ENCODE data around the gene TSPAN7.

DNA sequence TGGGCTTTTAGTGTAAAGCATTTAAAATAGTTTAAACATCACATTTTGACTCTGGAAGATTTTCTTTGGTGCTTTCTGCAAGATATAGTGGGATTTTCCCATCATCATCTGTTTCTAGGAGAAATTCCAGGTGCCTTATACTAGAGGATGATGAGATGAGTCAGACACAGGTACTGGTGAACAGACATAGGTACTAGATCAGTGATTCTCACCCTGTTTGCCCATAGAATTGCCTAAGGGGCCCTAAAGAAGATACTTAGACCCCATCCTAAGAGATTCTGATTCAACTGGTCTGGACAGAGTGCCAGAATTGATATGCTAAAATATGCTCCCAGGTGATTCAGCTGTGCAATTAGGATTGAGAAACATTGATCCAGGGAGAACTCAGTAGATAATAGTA lies 9.7 kb downstream of the TSPAN7 start:
- TF ChIP-seq, protein P1, sequence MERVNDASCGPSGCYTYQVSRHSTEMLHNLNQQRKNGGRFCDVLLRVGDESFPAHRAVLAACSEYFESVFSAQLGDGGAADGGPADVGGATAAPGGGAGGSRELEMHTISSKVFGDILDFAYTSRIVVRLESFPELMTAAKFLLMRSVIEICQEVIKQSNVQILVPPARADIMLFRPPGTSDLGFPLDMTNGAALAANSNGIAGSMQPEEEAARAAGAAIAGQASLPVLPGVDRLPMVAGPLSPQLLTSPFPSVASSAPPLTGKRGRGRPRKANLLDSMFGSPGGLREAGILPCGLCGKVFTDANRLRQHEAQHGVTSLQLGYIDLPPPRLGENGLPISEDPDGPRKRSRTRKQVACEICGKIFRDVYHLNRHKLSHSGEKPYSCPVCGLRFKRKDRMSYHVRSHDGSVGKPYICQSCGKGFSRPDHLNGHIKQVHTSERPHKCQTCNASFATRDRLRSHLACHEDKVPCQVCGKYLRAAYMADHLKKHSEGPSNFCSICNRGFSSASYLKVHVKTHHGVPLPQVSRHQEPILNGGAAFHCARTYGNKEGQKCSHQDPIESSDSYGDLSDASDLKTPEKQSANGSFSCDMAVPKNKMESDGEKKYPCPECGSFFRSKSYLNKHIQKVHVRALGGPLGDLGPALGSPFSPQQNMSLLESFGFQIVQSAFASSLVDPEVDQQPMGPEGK (CRISPR knock-in tag; IDR thresholded peaks at IDR 0.05; ENCODE audit: borderline replicate concordance) = no peak
- TF ChIP-seq ZNF565 (CRISPR knock-in tag; conservative IDR thresholded peaks at IDR 0.05; ENCODE audit: low read depth) = no peak
- TF ChIP-seq, protein P2, sequence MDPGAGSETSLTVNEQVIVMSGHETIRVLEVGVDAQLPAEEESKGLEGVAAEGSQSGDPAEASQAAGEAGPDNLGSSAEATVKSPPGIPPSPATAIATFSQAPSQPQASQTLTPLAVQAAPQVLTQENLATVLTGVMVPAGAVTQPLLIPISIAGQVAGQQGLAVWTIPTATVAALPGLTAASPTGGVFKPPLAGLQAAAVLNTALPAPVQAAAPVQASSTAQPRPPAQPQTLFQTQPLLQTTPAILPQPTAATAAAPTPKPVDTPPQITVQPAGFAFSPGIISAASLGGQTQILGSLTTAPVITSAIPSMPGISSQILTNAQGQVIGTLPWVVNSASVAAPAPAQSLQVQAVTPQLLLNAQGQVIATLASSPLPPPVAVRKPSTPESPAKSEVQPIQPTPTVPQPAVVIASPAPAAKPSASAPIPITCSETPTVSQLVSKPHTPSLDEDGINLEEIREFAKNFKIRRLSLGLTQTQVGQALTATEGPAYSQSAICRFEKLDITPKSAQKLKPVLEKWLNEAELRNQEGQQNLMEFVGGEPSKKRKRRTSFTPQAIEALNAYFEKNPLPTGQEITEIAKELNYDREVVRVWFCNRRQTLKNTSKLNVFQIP (CRISPR knock-in tag; IDR thresholded peaks at IDR 0.05; ENCODE audit: borderline replicate concordance, low read depth) = no peak
- TF ChIP-seq TCF4 (CRISPR knock-in tag; IDR thresholded peaks at IDR 0.05; ENCODE audit: borderline replicate concordance) = no peak
- TF ChIP-seq SNAI2 (CRISPR knock-in tag; IDR thresholded peaks at IDR 0.05) = no peak
- no peak for TF ChIP-seq BACH2 (CRISPR knock-in tag; IDR thresholded peaks at IDR 0.05; ENCODE audit: borderline replicate concordance)
- no peak for TF ChIP-seq OSR1 (CRISPR knock-in tag; IDR thresholded peaks at IDR 0.05)
- no peak for TF ChIP-seq PPARA (CRISPR knock-in tag; IDR thresholded peaks at IDR 0.05; ENCODE audit: borderline replicate concordance)
- TF ChIP-seq RARB (CRISPR knock-in tag; IDR thresholded peaks at IDR 0.05) = no peak

All from SK-N-SH treated with all-trans-retinoic acid at 6 μM for 48 hours (cell line).